Activated CD4-positive, alpha-beta T cell treated with anti-CD3 and anti-CD28 coated beads, Interleukin-2, amount 50 U/mL, for 4 hours (primary cell): ENCODE results near the gene MST1R.
"Not testable (repeated sequence)": the region's sequence is repeated elsewhere in the genome, so short reads cannot be mapped to it uniquely, and the experiment has no call there.

Source experiments
- DNase-seq, 2 experiments: peaks; one replicate each; pipeline ENCODE4 v3.0.0-alpha.2; 2020

Gene MST1R

DNA sequence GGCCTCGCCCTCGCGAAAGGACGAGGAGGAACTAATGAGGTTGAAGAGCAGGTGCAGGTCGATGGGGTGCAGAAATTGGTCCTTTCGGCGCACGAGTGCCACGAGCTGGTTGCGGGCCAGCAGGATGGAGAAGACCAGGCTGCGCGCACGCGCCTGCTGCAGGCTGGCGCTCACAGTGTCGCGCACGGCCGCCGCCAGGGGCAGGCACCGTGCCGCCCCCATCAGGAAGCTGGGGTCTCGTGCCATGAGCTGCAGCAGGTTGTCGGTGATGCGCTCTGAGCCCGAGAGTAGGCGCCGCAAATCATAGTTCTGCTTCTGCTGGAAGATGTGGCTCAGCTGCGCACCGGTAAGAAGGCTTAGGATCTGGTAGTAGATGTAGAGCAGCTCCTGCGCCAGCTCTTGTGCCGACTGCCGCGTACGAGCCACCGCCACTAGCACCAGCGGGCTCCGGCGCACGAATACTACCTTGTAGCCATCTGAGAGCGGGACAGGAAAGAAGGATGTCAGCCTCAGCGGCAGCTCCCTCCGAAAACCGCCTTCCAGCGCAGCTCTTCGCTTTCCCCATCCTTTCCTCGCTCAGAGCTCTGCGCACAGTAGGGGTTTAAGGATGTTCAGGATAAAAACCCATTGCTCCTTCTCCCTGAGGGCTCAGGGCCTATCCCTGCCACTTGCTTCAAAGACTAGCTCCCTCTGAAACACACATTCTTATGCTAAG is 6.9 kb upstream of the MST1R start:
- DNase-seq, result no peak

DNA sequence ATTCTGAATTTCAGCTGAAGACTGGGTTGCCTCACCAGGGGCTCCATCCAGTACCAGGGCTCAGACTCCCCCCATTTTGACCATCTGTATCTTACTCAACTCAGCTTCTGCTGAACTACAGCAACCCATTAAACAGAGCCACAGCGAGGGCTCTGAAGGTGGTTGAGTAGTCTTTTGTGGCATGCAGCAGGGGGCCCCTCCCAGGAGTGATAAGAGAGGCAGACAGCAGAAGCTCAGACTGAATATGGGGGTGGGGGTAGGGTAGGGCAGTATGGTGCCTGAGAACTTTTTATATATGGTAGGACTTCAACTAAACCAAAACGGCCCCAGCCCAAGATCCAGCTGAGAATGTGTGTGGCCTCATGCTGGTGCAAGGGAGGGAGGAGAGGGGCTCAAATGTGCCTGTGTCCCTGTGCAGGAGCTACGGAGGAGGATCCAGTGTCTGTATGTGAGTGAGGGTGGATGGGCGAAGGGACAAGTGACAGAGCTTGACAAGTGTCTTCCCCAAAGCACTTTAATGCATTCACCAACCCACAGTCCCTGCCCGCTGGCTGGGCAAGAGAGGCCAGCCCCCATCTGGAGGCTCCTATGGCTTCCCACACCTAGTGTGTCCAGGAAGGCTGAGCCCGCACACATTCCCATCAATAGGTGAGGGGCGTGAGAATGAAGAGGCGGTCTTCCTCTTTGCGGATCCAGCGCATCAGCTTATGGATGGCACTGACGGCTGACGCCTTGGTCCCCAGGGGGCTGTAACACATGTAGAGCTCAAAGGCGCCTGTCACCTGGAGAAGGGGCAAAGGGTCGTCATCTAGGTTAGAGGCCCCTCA is 4.9 kb upstream of the MST1R start:
- DNase-seq, result no peak

DNA sequence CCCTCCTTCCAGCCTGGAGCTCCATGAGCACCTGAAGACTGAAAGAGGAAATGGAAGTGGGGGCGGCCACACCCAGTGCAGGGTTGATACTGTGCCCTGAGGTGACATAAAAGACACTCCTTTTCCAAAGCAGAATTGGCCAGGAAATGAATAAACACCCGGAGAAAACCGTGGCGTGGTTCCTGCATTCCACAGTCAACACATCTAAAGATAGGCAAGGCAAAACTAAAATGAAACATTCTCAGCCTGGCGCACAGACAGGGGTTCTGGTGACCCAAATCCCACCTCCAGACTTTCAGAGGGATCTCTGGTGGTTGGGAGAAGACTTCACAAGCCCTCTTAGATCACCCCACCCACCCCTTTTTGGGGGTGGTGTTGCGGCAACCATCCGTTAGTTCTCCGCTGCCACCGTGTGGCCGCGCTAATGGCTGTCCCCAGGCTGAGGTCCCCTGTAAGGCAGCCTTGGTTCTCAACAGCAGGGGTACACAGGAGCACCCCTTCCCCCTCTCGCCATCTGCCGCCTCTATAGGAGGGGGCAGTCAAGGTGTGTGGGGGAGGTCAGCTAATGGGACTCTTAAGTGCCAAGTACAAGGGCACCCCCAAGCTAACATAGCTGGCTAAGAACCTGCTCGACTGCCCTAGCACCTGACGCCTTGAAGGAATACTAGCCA is 2.5 kb upstream of the MST1R start:
- DNase-seq, result peak; percentile 37 to 39

DNA sequence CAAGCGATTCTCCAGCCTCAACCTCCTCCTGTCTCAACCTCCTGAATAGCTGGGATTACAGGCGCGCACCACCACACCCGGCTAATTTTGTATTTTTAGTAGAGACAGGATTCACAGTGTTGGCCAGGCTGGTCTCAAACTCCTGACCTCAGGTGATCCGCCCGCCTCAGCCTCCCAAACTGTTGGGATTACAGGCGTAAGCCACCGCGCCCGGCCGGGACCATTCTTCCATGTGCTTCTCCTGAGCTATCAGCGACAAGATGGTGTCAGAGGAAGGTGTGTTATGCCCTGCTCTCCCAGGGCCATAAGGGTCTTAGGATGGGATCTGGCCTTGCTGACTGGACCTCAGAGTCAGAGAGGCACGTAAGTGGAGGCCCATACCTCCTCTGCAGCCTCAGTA is 775 bp upstream of the MST1R start:
- not testable (repeated sequence) for DNase-seq

DNA sequence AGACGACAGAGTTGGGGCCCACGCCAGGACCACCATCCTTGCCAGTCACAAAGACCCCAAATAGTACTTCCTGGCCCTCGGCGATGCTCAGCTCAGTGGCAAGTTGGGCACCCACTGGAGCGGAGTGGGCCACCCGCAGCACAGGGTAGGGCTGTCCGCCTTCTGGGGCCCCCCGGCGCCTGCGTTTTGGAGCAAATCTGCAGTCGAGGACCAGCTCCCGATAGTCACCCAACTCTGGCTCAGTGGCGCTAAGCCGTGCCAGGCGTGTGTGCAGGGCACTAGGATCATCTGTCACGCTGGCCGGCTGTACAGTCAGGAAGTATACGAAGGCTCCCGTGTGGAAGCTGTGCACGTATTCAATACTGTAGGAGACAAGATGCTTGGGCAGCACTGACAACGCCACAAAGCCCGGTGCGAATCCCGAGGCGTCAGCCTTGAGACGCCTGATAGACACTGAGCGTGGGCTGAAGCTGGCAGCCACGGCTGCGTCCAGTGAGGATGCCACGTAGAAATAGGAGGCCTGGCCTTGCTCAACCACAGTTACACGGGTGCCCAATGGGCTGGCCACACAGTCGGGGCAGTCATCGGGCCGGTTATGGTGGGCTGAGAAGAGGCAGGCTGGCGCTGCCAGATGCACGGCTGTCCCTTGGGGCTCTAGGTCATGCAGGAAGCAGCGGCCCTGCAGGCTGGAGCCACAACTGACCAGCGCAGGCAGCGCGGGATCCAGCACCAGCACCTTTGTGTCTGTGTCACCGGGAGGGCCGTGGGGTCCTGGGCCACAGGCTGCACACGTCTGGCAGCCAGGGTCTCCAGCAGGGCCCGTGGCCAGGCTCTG is 945 bp downstream of the MST1R start:
- DNase-seq, result no peak

DNA sequence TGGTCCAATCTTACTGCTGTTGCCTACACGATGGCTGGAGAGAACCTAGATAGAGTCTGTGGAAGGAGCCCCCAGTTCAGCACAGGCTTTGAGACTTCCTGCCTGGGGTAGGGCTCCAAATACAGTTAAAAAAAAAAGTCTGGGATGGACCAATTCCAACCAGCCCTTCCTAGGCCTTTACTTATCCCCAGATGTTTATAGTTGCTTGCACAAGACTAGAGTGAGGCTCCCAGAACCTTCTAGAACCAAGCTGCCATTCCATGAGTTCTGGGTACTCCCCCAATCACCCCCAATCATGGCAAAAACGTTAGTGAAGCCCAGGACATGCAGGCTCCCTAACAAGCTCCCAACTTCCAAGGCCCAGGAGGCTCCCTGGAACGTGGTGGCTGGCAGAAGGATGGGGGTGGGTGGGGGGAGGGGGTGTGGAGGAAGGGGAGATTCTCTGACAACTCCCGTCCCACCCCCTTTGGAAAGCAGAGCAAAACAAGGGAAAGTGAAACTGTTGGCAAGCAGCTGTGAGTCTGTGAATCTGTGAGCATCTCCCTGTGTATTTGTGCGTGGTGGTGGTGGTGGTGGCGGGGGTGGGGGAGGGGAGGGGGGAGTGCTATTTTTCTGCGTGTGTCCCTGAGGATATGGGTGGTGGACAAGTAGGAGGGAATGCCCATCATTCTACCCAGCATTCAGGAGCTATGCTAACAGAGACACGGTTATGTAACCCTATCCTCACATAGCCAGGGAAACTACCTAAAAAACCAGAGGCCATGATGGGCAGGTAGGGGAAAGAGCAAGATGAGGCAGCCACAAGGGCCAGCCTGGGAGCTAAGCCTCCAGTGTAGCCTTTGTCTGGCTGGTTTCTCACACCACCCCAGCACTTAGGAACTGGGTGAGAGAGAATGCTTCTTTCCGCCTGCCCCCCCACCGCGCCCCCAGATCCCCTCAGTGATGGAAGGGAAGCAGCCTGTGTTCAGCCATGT is 2.0 kb downstream of the MST1R start:
- DNase-seq, result no peak

DNA sequence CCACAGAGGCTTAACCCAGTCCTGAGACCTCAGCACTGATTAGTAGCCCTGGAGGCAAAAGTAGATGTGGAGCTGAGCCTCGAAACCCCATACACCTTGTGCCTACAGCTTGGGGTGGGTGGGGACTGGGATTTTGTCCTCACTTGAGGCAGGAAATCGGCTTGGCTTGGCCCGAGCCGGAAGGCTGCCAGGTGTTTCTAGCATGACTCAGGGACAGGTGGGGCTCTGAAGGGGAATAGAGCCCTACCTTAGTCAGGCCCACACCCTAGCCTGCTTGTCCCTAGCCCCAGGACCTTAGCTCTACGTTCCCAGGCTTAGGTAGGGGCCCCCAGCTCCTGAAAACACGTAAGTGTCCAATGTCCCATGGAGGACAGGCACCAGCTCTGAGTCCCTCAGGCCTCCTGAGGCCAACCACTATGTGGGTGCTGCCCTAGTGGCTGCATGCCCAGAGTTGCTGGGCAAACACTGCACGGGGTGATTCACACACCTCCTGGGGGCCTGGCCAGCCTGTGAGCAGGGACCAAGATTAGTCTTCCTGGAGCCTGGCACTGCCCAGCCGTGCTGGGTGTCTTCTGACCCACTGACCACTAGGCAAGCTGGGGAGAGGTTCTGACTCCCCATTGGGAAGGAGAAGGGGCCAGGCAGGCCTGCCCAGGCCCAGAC is 3.1 kb downstream of the MST1R start:
- no peak for DNase-seq

DNA sequence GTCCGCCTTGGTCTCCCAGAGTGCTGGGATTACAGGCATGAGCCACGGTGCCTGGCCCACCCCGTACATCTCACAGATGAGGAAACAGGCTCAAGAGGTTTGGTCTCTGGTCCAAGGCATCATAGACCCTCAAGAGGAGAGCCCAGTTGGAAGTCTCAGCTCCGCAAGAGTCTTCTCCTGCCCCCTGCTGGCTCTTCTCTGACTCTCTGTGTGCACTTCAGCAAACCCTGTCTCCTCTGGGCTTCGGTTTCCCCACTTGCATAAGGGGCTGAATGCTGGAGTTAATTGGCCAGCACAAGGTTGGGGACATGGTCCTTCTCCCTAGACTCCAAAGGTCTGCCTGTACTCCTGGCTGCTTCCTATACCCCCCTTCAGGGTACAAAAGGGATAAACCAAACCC is 3.9 kb downstream of the MST1R start:
- no peak for DNase-seq

DNA sequence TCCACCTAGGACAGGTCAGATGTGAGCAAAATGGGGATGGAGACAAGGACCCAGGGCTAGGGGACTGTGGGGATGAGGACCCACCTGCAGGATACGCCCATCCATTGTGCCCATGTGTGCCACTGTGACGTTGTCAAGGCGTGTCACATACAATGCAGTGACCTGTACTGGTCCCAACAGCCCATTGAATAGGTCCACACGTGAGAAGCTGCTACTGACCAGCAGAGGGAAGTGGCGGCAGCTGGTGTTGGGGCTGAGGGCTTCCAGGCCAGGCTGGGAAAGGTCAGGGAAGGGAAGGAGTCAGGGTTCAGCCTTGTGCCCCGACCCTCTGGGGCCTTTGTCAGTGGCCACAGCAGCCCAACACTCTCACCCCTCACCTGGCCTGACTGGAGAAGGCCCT is 4.7 kb downstream of the MST1R start:
- no peak for DNase-seq

DNA sequence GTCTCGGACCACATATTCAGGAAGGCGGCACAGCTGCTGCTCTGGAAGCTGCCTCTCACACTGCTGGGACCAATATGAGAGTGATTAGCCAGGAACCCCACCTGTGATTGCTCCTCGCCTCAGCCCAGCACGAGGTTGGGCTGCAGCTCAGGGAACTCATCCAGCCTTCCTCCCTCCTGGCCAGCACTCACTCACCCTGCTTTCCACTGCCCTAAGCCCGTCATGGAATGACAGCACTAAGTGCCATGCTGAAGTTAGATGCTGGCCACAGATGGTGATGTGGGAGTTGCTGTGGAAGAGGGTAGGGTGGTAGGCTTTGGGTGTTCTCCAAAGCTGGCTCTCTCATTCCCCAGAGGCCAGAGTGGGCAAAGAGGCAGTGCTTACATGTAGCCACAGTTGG is 7.3 kb downstream of the MST1R start:
- no peak for DNase-seq

DNA sequence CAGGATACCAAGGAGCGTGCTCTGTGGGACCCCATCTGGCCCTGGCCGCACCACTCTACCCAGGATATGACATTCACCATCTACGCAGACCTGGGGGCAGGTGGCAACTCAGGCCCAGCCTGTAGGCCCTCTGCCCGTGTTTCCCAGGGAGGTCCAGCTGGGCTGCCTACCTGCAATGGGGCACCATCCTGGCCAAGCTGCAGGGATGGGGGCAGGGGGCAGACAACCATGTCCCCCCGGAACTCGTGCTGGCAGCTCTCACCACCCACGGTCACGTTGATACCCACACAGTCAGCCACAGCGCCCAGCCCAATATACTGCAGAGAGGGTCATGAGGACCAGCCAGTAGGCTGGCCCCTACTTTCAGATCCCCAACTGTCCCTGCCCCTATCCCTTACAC is 7.9 kb downstream of the MST1R start:
- no peak for DNase-seq

DNA sequence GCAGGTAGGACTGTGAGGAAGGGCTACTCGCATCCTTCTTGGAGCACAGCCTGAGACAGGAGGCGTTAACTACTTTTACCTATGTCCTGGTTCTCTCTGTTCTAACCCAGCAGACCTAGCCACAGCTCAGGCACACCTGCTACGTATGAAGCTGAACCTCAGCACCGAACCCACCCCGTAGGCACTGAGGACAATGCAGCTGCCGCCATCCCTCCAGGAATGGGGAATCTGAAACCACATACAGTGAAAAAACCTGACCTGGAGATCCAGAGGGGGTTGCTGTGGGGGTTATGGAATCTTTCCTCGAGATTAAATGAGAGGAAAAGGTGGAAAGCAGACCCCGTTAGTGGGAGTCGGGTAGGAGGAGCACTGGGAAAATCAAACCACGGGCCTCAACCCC is 14.4 kb downstream of the MST1R start:
- no peak for DNase-seq

DNA sequence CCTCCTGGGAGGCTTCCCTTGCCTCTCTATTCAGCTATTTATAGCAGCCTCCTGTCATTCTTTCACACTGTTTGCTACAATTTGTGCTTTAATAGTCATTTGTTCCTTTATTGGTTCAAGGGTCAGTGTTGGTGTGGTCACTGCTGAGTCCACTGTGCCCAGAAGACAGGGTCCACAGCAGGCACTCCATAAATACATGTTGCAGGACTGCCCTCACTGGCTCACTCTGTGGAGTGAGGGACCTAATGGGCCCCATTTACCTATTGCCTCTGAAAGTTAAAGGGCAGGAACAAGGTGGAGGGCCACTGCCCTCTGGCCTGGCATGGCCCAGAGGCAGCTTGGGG is 16.8 kb downstream of the MST1R start:
- DNase-seq, result no peak

DNA sequence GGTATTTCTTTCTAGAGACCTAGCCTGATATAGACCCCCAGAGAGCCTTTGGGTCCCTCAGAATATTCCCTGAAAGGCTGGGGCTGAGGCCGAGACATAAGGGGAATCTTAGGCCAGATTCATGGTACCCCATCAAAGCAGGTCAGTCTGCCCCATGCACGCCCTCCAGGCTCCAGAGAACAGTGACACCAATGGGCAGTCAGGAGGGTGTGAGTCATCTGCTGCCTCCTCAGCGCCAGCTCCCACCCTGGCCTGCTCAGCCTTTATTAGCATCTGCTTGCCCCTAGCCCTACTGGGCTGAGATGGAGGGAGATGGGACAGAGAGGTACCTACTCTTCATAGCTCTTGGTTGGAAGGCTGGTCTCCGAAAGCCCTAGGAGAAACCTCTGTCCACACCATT is 19.7 kb downstream of the MST1R start:
- DNase-seq, result no peak

DNA sequence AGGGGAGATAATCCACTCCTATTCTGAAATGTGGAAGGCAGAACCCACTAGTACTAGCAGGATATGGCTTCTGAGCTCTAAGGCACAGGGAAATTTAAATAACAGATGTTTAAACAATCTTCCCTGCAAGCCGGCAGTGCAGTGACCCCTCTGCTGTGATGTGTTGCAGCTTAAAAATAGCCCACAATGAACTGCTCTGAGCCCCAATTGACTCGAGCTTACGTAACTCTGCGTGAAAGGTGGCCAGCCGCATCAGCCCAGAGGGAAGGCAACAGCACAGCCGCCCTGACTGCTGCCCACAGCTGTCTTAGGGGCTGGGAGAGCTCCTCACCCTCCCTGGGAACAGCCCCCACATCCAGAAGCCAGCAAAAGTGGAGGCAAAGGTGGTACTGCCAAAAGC is 21.5 kb downstream of the MST1R start:
- DNase-seq, result no peak

DNA sequence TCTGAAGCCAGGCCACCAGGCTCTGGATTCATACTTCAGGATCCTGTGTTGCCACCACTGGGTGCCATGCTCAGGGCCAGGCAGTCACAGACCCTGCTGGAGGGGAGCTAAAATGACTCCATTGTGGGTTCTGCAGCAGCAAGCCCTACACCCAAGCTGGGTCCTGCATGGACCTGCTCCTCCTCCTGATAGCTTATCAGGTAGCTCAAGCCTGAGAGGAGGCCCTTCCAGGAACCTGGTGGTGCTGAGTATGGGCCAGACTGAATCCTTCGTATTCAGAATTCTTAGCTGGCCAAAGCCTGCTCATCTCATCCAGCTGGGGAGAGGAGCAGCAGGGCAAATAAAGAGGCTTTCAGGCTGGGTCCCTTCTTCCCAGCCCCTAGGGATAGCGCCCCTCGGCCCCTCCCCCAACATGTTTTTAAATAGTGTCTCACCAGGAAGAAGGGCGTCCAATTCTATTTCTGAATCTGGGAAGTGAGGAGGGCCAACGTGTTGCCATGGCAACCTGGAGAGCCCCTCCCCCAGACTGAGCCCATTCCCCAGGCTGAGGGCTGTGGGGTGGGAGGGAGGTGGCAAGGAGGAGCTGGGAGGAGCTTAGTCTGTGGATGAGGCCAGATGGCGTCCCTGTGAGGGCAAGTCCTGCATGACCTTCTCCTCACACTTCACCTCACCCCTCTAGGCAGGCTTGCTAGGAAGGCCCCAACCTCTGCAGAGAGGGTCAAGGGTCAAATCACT is 22.9 kb downstream of the MST1R start:
- no peak for DNase-seq

DNA sequence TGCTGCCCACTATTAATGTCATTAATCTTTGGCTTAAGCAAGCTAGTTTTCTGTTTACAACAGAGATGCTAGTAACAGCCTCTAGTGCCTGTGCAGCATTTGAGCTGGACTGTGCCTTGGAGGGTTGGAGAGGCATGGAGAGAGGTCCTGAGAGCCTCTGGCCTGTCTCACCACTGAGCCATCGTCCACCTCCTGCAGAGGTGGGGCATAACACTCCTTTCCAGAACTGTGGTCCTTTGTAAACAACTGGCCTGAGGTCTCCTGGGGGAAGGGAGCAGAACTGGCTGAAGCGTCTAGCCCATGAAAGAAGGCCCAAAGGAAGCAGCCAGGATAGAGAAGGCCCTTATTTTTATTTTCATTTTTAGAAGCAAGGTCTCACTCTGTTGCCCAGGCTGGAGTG is 24.0 kb downstream of the MST1R start:
- no peak for DNase-seq

DNA sequence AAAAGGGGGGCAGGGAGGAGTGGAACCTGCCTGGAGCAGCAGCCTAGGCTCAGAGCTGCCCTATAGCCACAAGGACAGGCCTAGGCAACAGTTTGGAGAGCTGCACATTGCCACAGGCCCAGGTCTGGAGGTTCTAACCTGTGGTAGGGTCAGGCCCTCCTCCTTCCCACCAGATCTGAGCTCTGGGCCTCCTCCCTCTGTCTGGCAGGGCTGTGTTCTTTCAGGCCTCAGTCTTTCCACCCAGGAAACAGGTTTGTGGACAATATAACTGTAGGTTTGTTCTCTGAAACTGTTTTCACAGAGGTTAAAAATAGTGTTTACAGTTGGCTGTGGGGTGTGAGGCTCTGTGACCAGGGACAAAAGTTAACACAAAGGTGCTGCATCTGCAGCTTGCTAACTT is 25.0 kb downstream of the MST1R start:
- no peak for DNase-seq

DNA sequence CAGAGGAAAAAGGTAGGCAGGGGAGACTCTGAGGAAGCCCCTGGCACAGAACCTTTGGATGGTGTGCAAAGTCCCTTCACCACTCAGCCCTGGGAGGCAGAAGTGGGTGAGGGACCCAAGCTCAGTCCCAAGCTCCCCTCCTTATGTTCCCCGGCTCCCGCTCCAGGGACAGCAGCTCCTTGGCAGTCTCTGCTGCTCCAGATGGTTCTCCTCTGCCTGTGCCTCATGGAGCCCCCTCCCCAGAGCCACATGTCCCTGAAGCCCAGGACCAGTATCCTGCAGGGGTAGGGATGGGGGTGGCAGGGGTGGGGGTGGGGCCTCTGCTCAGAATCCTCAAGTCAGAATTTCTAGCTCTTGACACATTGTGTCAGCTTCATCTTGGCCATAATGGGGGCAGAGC is 26.0 kb downstream of the MST1R start:
- no peak for DNase-seq

DNA sequence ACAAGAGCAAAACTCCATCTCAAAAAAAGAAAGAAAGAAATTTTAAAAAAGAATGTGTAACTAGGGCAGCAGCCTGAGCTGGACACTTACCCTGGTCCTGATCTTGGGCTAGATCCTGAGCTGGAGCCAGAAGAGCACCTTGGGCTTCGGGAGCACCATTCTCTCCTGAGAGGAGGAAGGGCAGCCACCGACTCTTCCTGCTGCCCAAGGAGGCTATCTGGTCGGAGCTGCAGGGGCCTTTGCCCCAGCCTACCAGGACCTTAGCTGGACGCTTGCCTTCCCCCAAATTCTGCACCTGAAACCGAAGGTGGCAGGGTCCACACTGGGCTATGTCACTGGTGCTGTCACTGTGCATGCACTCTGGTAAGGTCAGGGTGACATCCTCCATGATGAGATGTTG is 27.1 kb downstream of the MST1R start:
- DNase-seq, result no peak

DNA sequence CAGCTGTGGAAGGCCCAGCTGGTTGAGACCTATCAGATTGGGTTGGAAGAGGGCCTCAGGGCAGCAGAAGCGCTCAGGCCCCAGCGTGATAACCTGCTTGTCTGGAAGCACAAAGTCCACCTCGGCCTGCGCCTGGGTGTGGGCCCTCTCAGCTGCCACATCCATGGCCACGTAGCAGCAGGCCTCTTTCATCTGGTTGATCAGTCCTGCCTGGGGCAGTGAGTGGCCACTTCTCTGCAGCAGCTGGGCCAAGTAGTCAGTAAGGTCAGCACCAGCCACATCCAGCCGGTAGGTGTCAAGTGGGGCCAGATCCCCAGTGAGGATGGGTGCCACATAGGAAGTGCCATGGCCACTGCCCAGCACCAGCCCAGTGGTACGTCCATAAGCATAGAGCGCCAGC is 30.1 kb downstream of the MST1R start:
- no peak for DNase-seq
